ENCODE results near the gene SPATA6L.

SPATA6L gene

DNA sequence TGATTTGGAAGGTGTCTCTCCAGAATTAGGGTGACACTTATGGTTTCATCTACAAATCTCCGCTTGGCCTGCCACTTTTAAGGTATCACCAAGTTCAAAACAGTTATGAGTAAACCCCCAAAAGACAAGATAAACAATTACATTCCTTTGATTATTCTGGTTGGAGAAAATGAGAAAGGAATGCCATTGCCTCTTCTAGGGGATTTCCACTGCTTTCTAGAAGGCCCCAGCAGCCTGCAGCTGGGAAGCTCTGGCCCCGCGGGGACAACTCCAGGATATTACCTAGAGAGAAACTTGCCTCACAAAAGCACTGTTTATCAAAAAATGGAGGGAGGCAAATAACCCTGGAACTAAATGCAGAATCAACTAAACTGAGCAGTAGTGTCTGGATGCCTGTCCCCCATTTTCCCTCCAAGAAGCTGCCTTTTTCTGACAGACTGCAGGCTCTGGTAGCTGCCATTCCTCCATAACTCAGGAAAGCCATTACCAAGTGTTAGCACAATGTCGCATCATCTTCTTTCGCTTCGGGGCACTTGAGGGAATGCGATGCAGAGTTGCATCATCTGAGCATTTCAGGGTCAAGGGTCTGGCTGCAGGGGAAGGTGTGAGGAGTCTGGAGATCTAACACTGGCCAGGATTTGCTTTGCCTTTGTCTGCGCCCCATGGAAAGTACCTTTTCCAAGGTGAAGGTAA lies 75.7 kb downstream of the SPATA6L start:
- TF ChIP-seq, protein P1, sequence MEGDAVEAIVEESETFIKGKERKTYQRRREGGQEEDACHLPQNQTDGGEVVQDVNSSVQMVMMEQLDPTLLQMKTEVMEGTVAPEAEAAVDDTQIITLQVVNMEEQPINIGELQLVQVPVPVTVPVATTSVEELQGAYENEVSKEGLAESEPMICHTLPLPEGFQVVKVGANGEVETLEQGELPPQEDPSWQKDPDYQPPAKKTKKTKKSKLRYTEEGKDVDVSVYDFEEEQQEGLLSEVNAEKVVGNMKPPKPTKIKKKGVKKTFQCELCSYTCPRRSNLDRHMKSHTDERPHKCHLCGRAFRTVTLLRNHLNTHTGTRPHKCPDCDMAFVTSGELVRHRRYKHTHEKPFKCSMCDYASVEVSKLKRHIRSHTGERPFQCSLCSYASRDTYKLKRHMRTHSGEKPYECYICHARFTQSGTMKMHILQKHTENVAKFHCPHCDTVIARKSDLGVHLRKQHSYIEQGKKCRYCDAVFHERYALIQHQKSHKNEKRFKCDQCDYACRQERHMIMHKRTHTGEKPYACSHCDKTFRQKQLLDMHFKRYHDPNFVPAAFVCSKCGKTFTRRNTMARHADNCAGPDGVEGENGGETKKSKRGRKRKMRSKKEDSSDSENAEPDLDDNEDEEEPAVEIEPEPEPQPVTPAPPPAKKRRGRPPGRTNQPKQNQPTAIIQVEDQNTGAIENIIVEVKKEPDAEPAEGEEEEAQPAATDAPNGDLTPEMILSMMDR (IDR thresholded peaks at IDR 0.05; ENCODE audit: borderline replicate concordance, insufficient read depth, low read depth, low read length) = no peak
- H3K4me3 ChIP-seq (ENCODE audit: low read depth, low read length) = no peak overlapping the region

DNA sequence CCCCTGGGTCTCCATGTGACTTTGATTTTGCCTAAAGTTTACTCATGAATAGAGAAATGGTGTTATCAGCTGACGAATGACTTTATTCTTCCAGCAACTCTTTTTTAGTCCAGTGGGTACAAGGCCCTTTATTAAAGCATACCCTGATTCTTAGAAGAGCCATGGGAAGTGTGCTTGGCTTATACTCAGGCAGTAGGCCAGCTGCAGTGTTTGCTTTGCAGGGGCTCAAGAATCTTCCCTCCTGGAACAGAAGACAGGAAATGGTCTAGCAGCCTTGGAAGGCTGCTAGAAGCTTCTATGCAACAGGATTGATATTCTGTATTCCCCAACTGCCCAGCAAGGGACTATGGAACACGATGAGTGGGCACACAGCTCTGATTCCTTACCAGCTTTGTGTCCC lies 77.6 kb downstream of the SPATA6L start:
- TF ChIP-seq, protein P1 (IDR thresholded peaks at IDR 0.05; ENCODE audit: borderline replicate concordance, insufficient read depth, low read depth, low read length) = no peak
- no peak overlapping the region for H3K4me3 ChIP-seq (ENCODE audit: low read depth, low read length)

DNA sequence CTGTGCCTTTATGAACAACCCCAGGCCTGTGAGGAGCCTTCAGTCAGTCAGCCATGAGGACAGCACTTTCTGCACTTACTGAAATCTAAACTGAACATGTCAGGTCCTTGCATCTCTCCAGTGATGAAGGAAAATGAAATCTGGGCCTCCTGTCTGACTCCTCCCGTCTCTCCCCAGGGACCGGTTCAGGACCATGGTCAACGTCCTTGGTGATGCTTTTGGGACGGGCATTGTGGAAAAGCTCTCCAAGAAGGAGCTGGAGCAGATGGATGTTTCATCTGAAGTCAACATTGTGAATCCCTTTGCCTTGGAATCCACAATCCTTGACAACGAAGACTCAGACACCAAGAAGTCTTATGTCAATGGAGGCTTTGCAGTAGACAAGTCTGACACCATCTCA lies 81.1 kb downstream of the SPATA6L start:
- TF ChIP-seq, protein P1 (IDR thresholded peaks at IDR 0.05; ENCODE audit: borderline replicate concordance, insufficient read depth, low read depth, low read length) = no peak
- H3K4me3 ChIP-seq (ENCODE audit: low read depth, low read length) = no peak overlapping the region

DNA sequence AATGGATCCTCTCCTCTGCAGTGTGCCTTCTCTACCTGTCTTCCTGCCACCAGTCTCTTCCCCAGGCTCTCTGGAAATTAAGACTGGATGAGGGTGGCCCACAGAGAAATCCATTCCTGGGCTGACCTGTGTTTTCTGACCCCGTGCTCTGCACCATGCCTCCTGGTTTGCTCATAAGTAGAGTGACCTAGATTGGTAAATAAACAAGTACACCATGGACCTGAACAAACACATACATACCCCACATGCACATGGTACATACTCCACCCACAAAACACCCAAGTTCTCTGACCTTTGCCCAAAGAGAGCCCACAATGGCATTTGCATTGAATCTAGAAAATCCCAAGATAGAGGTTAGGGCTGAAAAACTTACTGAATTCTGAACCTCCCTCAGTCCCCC lies 81.6 kb downstream of the SPATA6L start:
- no peak overlapping the region for H3K4me3 ChIP-seq (ENCODE audit: low read depth, low read length)
- TF ChIP-seq, protein P1 (IDR thresholded peaks at IDR 0.05; ENCODE audit: borderline replicate concordance, insufficient read depth, low read depth, low read length) = no peak

DNA sequence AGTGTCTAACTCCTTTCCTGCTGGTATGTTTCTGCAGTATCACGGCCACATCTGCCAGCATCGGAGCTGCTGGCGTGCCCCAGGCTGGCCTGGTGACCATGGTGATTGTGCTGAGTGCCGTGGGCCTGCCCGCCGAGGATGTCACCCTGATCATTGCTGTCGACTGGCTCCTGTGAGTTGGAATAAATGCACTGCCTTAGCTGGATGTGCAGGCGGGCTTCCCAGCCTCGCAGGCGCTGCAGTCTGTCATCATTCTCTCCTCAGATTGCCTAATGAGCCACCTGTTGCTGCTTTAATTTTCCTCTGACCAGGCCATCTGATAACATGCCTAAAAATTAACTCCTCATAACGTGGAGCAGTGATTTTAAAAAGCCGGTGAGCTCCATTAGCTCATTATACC lies 83.3 kb downstream of the SPATA6L start:
- TF ChIP-seq, protein P1 (IDR thresholded peaks at IDR 0.05; ENCODE audit: borderline replicate concordance, insufficient read depth, low read depth, low read length) = no peak
- H3K4me3 ChIP-seq (ENCODE audit: low read depth, low read length) = no peak overlapping the region

DNA sequence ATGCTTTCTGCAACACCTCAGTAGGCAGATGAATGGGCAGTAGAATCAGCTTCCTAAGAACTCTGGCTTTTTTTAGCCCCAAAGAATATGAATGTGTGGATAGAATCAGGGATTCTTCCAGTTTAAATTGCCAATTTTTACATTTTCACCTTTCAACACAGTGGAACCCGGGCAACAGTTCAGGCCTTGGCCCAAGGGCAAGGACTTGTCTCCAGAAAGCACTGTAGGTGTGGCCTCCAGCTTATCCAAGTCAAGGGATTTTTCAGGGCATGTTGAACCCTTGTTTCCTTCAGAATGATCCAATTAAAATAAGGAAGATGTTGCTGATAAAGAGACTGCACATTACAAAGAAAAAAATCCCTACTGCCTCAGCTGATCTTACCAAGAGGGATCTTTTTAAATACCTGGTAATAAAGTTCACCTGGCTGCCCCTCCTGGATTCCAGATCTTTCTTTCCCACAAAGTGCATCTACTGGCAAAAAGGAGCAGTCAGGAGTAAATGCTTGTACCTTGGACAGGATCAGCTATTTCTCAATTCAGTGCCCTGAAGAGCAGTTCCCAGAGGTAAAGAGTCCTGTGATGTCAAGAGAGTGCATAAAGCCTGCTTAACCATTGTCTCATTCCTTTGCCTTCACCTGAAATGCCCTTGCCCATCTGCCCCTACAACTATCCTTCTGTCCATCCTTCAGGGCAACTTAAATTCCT lies 84.3 kb downstream of the SPATA6L start:
- no peak overlapping the region for H3K4me3 ChIP-seq (ENCODE audit: low read depth, low read length)
- TF ChIP-seq, protein P1 (IDR thresholded peaks at IDR 0.05; ENCODE audit: borderline replicate concordance, insufficient read depth, low read depth, low read length) = no peak
